Thyroid gland (tissue), 4 donors: ENCODE data around the gene DYNC2LI1.

Experiments
- POLR2A ChIP-seq, 2 donors: fragments of 450-650 bp; IDR thresholded peaks; one replicate each; pipeline ENCODE4 v1.6.1; 2017; ENCODE audit warnings: antibody characterized with exemption in 2 of 2, mild to moderate bottlenecking in 2 of 2, moderate library complexity in 1 of 2
- TF ChIP-seq, protein P1 (sequence below), 6 experiments: fragments of 200-600 bp in 3 of 6; fragments of 450-650 bp in 3 of 6; sonication (generic) in 3 of 6; IDR thresholded peaks; one replicate each; pipeline ENCODE4 v1.5.1; 2016 to 2019; ENCODE audit warnings: antibody characterized with exemption in 6 of 6, mild to moderate bottlenecking in 2 of 6, inconsistent platforms in 1 of 6, moderate library complexity in 1 of 6

DNA sequence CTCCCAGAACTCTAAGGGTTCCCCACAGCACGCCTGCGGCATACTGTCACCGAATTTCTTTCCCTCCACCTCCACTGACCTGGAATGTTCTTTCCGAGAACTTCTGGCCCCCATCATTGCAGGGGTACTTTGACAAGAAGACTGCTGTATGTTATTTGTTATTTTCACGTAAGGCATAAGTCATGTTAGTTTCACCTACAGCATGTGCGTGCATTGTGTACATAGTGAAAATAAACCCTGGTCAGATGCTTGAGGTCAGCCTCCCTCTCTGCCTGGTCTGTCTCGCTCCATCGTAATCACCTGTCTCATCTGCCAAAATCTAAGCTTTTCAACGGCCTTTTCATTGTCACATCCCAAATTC lies 69.0 kb downstream of the DYNC2LI1 start:
- TF ChIP-seq, protein P1, sequence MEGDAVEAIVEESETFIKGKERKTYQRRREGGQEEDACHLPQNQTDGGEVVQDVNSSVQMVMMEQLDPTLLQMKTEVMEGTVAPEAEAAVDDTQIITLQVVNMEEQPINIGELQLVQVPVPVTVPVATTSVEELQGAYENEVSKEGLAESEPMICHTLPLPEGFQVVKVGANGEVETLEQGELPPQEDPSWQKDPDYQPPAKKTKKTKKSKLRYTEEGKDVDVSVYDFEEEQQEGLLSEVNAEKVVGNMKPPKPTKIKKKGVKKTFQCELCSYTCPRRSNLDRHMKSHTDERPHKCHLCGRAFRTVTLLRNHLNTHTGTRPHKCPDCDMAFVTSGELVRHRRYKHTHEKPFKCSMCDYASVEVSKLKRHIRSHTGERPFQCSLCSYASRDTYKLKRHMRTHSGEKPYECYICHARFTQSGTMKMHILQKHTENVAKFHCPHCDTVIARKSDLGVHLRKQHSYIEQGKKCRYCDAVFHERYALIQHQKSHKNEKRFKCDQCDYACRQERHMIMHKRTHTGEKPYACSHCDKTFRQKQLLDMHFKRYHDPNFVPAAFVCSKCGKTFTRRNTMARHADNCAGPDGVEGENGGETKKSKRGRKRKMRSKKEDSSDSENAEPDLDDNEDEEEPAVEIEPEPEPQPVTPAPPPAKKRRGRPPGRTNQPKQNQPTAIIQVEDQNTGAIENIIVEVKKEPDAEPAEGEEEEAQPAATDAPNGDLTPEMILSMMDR (IDR thresholded peaks at IDR 0.05) = no peak
- no peak for TF ChIP-seq POLR2A (IDR thresholded peaks at IDR 0.05)
